NCI-H460 (cell line): Measurements from ENCODE around the gene PSMB11. TPM values are rescaled to one million over a fixed set of nuclear protein-coding genes. Genes with fewer than 3 reads are reported as not detected.

Experiments
- DNase-seq: peaks from one replicate; pipeline ENCODE4 v3.0.0-alpha.2; 2016; ENCODE audit warnings: low read depth; ENCODE audit errors: extremely low read depth
- total RNA-seq: library from RNA; depleted of rRNA; stranded (reverse); fragments of >200 nt; shearing (Covaris generic); gene quantifications from 2 replicates; pipeline ENCODE4 v1.2.3, GENCODE V29; 2014

Gene PSMB11
- total RNA-seq, 1 experiment from 2014 or later = not detected

GRCh38 chr14:23056956-23057756, 15.1 kb downstream of the PSMB11 start, which contains the start of gene CDH24:
Gene CDH24, minus strand, starts transcription at chr14:23057520. Its CDS starts 1,787 bp downstream, at chr14:23055733.
- DNase-seq = peak; percentile 66

- DNase-seq = peak; percentile 83
Observed at GRCh38 chr14:23057757-23058653, 16.0 kb downstream of the PSMB11 start.

DNA sequence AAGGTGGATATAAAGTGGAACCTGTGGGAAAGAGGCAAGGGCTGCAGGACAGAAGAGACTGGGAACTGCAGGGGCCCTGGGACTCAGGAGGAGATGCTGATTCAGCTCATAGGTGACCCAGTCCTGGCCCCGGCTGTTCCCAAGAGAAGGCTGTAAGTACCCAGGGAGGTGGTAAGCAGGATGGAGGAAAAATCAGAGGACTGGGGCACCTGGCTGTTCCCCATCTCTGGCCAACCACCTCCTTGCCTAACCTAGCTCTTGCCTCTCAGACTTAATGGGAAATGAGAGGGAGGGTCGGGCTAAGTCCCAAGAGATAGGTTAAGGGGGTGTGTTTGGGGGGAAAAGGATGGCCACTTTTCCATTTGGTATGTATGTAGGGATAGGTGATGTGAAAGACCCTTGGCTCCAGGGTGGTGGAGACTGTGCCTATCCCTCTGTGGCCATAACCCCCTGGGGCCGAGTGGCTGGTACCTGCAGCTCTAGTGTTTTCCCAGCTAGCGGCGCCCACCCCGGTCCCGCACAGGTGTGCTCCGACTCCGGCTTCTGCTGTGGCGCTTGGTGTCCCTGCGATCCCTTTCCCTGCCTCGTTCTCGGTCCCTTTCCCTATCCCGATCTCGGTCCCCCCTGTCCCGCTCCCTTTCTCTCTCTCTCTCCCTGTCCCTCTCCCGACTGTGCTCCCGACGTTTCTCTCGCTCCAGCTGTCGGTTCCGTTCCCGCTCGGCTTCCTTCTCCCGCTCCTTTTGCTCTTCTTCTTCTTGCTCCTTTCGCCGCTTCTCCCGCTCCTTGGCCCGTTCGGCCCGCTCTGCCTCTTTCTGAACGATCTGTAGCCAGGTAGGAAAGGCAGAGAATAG, 16.9 kb downstream of the PSMB11 start:
- DNase-seq = no peak

DNA sequence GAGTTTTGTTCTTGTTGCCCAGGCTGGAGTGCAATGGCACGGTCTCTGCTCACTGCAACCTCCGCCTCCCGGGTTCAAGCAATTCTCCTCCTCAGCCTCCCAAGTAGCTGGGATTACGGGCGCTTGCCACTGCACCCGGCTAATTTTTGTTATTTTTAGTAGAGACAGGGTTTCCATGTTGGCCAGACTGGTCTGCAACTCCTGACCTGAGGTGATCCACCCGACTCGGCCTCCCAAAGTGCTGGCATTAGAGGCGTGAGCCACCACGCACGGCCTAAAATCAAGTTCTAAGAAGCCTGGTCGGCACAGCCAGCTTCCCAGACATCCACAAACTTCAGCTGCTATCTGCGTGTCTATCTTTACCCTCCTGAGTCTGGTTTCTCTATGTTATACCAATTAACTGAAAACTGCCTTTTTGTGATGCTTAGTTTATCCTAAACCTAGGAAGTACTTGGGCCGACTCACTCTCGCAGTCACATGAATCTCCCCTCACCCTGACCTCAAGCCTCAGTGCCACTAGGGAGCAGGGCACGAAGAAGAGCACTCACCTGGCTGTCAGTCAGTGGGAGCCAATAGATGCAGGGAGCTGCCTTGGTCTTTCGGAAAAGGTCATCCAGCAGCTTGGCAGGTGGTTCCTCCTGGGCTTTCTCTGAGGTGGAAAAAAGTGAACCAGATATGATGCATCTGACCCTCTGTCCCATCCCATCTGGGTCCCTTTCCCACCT, 18.7 kb downstream of the PSMB11 start:
- no peak for DNase-seq

- peak; percentile 67 for DNase-seq
Observed at GRCh38 chr14:23062002-23062401, 20.0 kb downstream of the PSMB11 start.

- no peak for DNase-seq
Observed at GRCh38 chr14:23063601-23064000, 21.6 kb downstream of the PSMB11 start.

DNA sequence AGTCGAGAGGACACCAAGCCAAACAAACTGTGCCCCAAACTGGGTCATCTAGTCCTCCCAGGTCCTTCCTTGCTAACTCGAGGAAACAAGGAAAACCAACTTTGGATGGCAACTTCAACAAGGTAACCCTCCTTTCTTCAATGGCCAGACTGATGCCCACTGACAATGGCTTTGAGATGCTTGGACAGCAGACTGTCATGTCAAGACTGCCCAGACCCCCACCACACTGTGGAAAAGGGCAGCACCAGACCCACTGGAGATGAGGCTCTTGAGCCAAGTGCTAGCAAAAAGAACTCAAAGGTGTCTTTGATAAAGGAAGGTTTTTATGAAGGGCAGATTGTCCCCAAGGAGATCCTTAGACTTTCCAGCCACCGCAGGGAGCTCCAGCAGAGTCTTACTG, 24.4 kb downstream of the PSMB11 start:
- DNase-seq = no peak

- no peak for DNase-seq
Observed at GRCh38 chr14:23066855-23067744, 25.1 kb downstream of the PSMB11 start.

DNA sequence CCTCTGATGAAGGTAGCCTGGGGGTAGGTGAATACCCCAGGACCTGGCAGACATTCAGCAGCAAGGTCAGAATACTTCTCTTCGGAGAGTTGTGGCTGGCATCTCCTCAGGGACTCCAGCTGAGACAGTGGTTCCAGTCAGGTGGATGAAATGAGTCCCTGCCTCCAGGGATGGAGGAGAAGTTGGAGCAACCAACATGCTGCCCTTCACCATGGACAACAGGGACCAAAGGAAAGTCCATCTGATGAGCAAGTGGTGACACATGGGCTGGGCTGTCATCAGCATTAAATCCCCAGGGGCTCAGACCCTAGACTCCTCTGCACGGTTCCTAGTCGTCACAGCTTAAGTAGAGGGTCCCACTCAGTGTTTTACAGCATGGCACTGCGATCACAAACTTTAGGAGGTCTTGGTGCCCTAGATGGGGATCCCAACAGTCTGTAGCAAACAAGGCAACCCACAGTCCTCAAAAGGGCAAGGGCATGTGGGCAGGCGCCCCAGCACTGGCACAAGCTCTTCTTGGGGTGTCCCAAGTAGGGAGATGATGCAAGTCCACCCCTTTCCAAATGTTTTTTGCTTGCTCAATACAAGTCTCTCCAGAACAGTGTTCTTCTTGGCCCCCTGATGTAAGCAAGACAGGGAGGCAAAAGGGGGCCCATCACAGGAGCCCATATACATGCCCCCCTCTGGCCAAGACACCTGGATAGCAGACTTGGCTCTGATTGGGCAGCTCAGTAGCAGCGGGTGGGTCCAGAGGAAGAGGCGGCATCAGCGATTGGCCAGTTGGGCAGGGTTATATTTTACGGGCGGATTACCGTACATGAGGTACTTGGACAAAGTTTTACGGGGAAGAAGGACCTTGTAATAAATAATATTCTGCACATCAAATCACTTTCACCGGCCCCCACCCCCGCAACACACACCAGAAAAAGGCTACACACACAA, 26.1 kb downstream of the PSMB11 start:
- no peak for DNase-seq

- DNase-seq = peak; percentile 92
Observed at GRCh38 chr14:23068789-23069412, 26.9 kb downstream of the PSMB11 start.

DNA sequence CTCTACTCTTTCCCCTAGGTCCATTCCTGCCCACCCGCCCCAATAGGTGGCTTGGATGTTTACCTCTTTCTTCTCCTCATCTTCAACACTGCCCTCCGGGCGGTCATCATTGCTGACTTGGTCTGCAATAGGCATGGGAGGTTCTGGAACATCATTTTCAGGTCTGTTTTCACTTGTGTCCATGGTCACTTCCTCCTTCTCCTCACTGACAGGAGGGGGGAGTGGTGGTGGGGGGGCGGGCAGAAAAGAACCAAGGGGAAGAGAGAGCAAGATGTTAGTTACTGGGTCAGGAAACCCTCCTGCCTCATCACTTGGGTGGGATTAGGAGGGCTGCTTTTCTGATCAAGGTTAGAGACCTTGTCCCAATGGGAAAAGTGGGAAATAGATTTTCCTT, 27.4 kb downstream of the PSMB11 start:
- no peak for DNase-seq

DNA sequence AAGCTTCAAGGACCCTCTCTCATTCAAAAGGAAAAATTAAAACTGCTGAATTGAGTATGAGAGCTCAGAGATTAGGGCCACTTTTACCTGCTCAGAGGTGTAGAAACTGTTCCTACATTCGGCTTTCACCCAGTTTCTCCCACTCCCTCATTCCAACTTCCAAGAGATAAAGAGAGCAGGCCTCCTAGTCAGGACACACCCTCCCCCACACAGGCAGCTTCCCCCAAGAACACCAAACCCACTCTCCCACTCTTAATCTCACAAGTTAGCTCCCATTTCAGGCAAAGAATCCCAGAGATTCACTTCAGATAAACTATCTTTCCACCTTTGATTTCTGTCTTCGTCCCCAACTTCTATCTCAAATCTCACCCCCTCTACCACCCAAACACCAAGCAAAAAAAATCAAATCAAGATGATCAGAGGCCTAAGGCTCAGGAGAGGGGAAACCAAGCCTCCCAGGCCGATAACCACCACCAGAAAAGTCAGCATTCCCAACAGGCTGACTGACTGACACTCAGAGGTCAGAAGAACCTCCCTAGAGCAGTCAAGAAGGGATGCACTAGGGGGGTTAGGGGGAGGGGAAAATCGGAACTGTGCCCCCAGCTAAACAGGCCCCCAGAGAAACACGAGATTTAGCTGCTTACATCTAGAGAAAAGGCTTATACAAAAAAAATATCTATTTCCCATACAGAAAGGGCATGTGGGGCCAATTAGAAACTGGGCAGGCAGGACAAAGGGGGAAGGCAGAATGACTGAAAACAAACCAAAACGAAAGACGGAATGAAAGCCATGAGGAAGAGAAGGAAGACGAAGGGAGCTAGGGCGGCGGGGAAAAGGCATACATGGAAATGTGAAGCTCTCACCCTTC, 28.5 kb downstream of the PSMB11 start:
- DNase-seq = no peak

DNA sequence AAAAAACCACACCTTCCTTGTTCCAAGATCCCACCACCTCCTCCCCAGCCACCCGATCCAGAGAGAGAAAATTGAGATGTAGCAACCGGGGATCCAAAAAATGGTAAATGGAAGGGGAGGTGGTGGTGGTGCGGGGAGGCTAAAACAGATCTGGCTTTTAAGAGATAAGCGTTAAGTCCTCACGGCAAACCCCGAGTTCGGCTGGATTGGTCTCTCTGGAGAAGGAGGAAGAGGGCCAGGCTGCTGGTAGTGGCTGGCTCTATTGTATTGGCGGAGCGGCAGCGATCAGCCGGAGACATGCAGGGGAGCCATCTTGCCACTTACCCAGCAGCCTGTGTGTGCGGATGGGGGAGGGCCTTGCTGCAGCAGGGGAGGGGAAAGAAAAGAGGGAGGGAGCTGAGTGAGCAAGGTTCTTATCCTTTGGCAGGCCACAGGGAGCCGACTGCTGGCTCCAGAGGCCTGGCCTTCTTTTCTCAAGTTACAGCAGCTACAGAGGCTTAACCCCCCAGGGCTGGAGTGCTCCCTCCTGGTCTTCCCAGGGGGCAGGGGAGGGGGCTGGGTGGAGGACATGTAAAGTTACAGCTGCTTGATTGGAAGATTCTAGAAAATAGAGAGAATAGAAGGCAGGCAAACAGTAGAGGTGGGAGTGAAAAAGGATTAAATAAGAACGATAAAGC, 29.4 kb downstream of the PSMB11 start:
- peak; percentile 83 for DNase-seq

DNA sequence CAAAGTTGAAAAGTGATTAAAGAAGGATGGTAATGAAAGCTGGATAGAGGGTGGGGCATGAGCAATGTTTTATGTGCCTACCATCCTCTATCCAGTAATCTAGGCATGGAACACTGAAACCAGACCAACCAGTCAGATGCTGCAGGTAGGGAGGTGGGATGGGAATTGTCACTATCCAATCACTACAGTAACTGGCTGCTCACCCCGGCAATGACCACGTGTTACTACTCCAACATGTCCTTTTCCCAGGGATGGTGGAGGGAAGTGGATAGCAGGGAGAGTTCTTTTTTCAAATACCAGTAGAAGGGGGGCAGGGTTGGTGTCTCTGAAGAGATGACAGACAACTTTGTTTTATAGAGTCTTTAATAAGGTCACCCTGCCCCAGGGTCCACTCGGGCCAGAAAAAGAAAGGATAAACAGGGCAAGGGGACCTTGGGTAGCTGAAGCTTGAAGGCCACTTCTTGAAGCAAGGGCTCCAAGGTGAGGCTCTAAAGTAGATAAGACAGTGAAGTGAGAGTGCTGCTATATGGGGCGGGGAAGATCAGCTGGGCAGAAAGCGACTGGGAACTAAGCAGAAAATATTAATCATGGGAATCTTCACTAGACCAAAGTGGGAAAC, 30.0 kb downstream of the PSMB11 start:
- DNase-seq = no peak

- no peak for DNase-seq
Observed at GRCh38 chr14:23074906-23075305, 32.9 kb downstream of the PSMB11 start.
